ENCODE measurements around the gene PSKH1. TPM values are rescaled to one million over a fixed set of nuclear protein-coding genes. Genes with fewer than 3 reads are reported as not detected.
"Not testable (repeated sequence)": the region's sequence is repeated elsewhere in the genome, so short reads cannot be mapped to it uniquely, and the experiment has no call there.

Gene PSKH1
- total and polyA plus RNA-seq, 3 donors from 2014 or later = 47.7 to 66.8 (median 50.5) TPM

DNA sequence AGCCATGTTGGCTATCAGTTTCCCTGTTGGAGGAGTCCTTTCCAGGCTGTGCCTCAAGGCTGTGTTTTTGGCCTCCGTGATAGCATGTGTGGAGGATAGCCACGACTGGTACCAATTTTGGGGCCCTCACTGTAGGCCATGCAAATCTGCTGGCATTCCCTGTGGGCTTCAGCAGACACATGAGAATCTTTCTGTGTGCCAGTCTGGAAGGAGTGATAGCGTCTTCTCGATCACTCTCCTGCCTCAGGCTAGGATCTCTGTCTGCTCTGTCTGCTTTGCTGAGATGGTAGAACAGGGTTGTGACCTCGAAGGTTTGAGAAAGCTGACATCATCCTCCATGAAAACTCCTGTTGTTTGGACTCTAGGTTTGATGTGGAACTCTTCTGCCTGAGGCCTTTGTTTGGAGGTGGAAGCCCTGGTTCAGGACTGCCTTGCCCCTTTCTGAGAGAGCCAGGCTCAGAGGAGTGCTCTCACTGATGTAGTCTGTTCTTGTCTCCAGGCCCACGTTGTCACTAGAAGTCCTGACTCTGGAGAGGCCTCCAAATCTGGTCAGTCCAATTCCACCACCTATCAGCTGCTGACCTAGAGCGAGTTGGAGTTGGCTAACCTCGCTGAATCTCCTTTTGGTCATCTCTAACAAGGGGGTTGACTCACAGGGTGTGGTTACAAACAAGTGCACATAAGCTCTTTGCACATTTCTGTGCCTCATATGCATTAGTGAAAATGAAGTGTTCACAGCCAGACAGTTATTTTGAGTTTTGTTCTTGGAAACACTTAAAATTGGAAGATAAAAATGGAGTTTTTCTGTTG is 32.3 kb upstream of the PSKH1 start:
- Histone ChIP-seq H3K4me3 (no peak overlapping the region), H3K36me3 (ENCODE audit: low read depth, missing control alignments) (no peaks in the 10 kb centered on the region), H3K4me1 (peaks cover 47% of the 10 kb centered on the region), H3K27ac (no peak overlapping the region), H3K27me3 (no peaks in the 10 kb centered on the region), H3K9me3 (no peaks in the 10 kb centered on the region)
- 80 to 81% methylated on average over 2 to 8 of the region's 8 CpGs for WGBS, 2 donors
- intact Hi-C loops (cut with DNase I; ENCODE audit: low total_unique reads) = no loop called here
- TF ChIP-seq POLR2A (IDR thresholded peaks at IDR 0.05) = no peak
- no peak for TF ChIP-seq CTCF (IDR thresholded peaks at IDR 0.05)
- DNase-seq = no peak

DNA sequence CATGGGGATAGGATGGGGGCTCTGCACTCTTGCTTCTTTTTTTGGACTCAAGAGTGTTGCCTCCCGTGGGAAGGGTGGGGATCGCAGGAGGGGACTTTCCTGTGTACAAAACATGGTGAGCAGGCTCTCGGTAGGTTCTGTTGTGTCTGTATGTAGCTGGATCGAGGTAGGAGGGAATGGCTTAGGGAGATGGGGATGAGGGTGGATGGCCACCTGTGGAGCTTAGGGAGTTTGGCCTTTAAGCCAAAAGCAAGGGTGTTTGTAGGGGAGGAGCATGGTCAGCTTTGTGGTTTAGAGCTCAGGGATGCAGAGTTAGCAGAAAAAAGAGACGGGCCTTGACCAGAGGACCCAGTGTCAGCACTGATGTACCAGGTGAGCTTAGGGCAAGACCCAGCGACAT is 31.2 kb upstream of the PSKH1 start:
- TF ChIP-seq CTCF (IDR thresholded peaks at IDR 0.05) = no peak
- no peak for TF ChIP-seq POLR2A (IDR thresholded peaks at IDR 0.05)
- DNase-seq = no peak
- Histone ChIP-seq H3K4me3 (no peak overlapping the region), H3K36me3 (ENCODE audit: low read depth, missing control alignments) (no peaks in the 10 kb centered on the region), H3K27me3 (no peaks in the 10 kb centered on the region), H3K4me1 (peaks cover 41% of the 10 kb centered on the region), H3K9me3 (no peaks in the 10 kb centered on the region), H3K27ac (peak overlapping the region in 1 of 2 donors; percentile 79)
- intact Hi-C loops (cut with DNase I; ENCODE audit: low total_unique reads) = no loop called here
- 82 to 86% methylated on average over 6 of the region's 6 CpGs for WGBS, 2 donors

- Histone ChIP-seq H3K27ac (peak overlapping the region; percentile 35 to 79), H3K9me3 (no peaks in the 10 kb centered on the region), H3K27me3 (no peaks in the 10 kb centered on the region), H3K36me3 (ENCODE audit: low read depth, missing control alignments) (no peaks in the 10 kb centered on the region), H3K4me3 (no peak overlapping the region), H3K4me1 (peaks cover 33% of the 10 kb centered on the region)
- peak; percentile 74 for DNase-seq
- TF ChIP-seq CTCF (IDR thresholded peaks at IDR 0.05) (no peak), POLR2A (IDR thresholded peaks at IDR 0.05) (no peak)
- 50 to 61% methylated on average over 11 of the region's 11 CpGs for WGBS, 2 donors
- intact Hi-C loops (cut with DNase I; ENCODE audit: low total_unique reads) = no loop called here
Measured at GRCh38 chr16:67862623-67863583, 30.2 kb upstream of the PSKH1 start.

DNA sequence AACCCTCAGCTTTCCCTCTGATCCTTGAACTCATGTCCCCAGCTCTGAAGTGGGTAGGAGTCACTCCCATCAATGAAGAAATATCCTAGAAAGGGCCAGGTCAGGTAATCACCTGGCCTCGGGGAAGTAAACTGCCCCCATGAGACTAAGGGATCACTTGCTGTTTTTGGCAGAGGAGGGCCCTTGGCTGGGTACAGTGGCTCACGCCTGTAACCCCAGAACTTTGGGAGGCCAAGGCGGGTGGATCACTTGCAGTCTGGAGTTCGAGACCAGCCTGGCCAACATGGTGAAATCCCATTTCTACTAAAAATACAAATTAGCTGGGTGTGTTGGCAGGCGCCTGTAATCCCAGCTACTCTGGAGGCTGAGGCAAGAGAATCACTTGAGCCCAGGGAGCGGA is 29.0 kb upstream of the PSKH1 start:
- peaks cover 25% of the 10 kb centered on the region for H3K4me1 ChIP-seq
- DNase-seq; intact Hi-C loops (cut with DNase I; ENCODE audit: low total_unique reads); H3K27me3 ChIP-seq; H3K9me3 ChIP-seq; H3K36me3 ChIP-seq (ENCODE audit: low read depth, missing control alignments); H3K4me3 ChIP-seq: not testable (repeated sequence)
- peak overlapping the region; percentile 35 to 79 for H3K27ac ChIP-seq
- WGBS, 2 donors = 81 to 90% methylated on average over 6 of the region's 6 CpGs

DNA sequence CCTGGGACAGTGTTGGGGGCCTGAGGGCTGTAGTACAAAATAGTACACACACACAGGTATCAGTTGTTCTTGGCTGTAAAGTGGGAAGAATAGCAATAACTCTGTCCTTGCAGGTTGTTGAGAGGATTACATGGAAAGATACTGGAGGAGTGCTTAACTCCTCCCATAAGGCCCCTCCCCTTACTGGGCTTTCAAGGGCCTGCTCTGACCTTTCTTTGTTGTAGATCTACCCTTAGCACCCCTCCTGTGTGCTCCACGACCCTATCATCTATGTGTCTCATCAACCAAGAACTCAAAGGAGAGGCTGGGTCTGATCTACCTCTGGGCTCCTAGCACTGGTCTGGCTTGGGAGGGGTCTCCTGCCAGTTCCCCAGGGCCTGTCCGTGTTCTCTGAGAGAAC is 28.5 kb upstream of the PSKH1 start:
- no peaks in the 10 kb centered on the region for H3K36me3 ChIP-seq (ENCODE audit: low read depth, missing control alignments)
- TF ChIP-seq CTCF (IDR thresholded peaks at IDR 0.05) (no peak), POLR2A (IDR thresholded peaks at IDR 0.05) (no peak)
- WGBS, 2 donors = 80 to 84% methylated on average over 2 of the region's 2 CpGs
- no peaks in the 10 kb centered on the region for H3K9me3 ChIP-seq
- H3K27me3 ChIP-seq = no peaks in the 10 kb centered on the region
- intact Hi-C loops (cut with DNase I; ENCODE audit: low total_unique reads) = no loop called here
- no peak overlapping the region for H3K4me3 ChIP-seq
- no peak for DNase-seq
- H3K27ac ChIP-seq = no peak overlapping the region
- peaks cover 25% of the 10 kb centered on the region for H3K4me1 ChIP-seq

Measured in testis (tissue), 3 donors.